DMS114 treated with DMSO at 0.1 percent for 48 hours (cell line): ENCODE measurements around the gene ABLIM1.

Source experiments
- DNase-seq: peaks from one replicate; lab custom pipeline; 2025; ENCODE audit not compliant: unreplicated experiment; lab: John Stamatoyannopoulos, UW

ABLIM1 gene

DNA sequence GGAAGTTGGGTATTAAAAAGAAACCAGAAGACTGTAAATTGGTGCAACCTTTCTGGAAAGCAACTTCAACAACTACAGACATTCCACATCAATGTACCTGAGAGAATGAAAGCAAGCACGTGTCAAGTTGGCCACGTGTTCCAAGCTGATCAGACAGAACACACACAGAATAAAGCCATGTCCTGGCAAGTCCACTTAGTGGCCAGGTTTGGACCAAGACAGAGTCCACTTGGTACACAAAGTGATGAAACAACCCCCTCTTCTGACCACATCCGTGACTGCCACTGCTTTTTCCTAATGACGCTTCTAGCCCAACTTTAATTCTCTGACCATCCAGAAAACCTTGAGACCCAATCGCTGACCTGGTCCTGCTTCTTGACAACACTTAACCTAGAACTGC, 109.4 kb downstream of the ABLIM1 start:
- peak; percentile 73 for DNase-seq

DNA sequence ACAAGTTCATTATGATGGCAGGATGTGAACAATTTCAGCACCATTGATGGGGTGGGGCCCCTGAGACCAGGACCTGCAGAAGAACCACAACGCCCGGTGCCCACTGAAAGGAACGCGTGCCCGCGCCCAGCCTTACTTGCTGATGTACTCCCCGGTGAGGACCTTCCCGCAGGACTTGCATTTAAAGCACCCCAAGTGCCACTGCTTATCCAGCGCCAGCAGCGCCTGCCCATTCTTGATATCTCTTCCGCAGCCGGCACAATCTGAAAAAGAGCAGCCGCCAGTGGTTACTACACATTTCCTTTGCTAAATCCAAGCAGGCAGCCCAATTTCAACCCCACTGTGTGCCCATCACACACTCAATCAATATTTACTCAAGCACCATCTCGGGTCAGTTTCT, 110.6 kb downstream of the ABLIM1 start:
- no peak for DNase-seq

DNA sequence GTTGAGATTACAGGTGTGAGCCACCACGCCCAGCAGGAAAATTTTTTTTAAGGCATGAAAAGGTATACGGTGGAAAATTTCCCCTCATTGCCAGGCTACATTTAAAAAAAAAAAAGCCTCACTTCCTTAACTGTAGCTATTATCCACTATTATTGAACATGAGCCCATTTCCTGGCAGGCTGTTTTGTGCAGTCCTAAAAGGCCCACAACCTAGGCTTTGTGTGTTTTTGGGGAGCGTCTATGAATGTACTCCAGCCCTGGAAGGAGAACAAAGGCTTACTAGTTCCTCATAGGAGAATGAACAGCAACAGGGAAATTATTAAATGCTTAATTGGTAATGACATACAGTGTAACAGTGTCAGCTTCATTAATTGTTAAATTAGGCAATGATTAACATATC, 111.0 kb downstream of the ABLIM1 start:
- DNase-seq: no peak

DNA sequence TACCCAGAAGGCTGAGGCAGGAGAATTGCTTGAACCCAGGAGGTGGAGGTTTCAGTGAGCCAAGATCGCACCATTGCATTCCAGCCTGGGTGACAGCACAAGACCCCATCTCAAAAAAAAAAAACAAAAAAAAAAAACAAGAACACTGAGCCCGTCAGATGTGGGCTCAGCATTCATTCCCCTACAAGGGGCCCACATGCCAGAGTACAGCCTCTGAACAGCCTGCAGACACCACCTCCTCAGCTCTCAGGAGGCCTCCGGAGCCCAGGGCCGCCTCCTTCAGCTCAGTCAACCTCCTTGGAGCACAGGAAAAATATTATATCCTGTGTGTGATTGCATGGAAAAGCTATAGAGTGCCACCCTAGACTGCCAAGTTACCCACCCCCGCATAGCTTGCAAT, 112.3 kb downstream of the ABLIM1 start:
- DNase-seq: no peak

DNA sequence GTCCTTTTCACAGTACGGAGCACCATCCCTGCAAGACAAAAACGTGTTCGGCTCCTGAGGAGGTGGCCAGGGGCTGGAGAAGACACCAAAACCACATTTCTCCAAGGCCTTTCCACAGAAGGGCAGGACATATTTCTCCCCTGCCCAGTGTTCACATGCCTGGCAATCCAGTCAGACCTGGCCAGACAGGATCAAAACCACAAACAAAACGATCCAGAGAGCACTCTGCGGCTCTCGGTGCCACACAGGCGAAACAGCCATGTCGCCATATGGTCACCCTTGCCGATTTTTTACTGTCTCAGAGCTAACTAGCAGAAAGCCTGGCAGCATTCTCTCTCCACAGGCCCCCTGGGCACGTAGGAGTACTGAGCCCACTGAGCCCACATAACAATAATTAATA, 113.0 kb downstream of the ABLIM1 start:
- no peak for DNase-seq

DNA sequence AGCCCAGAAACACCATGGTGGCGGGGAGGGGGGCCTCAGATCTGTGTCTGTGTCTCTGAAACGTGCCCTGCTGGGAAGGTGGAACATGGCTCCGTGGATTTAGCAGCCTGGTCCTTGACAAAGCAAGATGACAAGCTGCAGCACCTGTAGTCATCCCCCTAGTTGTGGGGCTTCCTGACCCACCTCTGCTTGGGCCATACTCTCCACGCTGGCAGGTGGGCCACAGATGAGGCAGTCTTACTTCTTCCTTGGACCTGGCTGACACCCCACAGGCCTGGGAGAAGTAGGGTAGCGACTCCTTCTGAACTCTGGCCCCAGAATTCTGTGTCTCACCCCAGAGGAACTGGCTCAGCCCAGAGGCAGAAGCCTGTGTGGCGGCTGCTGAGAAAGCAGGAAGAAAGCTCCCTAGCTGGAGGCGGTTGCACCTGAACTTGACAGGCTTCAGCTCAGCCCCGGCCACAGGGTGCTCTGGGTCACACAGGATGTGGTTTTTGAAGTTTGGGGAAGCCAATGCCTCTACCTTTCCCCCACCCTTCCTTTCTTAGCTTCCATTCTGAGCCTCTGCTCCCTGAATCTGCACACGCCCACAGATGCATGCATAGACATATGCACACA, 113.9 kb downstream of the ABLIM1 start:
- DNase-seq: no peak

DNA sequence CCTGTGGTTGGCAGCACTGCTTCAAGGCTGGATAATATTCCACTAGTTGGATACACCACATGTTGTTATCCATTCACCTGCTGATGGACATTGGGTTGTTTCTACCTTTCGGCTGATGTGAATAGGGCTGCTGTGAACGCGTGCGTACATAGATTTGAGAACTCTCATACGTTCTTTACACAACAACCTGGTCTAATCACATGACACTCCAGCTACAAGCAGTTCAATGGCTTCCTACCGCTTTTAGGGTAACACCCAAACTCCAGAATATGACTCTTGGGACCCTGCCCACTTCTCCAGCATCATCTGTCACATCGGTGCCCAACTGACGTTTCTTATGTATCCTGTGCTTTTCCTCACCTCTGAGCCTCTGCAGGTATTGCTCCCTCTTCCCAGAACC, 114.6 kb downstream of the ABLIM1 start:
- DNase-seq: no peak

DNA sequence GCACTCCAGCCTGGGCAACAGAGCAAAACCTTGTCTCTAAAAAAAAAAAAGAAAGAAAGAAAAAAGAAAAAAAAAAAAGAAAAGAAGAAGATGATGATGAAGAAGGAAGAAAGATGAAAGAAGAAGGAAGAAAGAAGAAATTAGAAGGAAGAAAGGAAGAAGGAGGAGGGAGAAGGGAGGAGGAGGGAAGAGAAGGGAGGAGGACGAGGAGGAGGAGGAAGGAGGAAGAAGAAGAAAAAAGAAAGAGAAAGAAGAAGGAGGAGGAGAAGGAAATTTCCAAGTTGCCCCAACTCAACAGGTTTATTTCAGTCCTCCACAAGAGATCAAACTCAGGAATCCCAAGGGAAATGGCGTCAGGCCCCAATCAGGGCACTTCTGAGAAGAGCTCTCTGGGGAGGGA, 115.7 kb downstream of the ABLIM1 start:
- no peak for DNase-seq

DNA sequence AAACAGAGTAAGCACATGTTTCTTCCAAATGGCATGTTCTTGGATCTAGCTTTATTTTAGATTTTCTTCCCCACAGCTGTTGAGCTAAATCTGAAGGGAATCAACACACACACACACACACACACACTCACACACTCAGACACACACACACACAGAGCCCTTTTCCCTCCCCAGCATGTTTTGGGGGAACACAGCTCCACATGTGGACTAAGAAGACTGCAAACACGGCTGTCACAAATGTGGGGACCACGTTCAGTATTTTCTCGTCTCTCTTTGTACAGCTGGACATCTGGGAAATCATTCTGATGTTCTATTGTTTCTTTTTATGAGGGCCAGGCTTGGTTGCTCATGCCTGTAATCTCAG, 116.3 kb downstream of the ABLIM1 start:
- DNase-seq: no peak

DNA sequence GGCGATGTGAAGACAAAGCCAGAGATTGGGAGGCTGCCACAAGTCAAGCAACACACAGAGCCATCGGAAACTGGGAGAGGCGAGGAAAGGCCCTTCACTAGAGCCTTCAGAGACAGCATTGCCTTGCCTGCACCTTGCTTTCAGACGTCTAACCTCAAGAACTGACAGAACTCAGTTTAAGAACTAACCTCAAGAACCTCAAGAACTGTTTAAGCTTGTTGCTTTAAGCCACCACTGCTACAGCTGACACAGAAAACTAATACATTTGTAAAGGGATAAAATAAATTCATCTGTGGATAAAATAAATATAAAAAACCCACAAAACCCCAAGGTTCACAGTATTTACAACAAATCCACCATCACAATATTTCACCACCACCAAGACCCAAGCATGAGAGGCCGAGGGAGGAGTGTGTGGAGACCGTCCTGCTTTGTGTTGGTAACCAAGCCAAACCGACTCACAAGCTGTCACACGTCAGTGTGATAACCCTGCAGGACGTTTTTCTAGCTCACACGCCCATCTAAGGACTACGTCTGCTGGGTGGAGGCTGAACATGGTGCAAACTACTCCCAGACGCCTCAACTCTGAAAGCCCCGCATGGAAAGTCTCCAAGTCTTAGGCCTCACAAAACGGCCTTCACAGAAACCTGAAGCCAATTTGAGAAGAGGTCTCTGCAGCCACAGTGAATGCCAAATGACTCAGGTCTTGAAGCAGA, 116.8 kb downstream of the ABLIM1 start:
- no peak for DNase-seq

DNA sequence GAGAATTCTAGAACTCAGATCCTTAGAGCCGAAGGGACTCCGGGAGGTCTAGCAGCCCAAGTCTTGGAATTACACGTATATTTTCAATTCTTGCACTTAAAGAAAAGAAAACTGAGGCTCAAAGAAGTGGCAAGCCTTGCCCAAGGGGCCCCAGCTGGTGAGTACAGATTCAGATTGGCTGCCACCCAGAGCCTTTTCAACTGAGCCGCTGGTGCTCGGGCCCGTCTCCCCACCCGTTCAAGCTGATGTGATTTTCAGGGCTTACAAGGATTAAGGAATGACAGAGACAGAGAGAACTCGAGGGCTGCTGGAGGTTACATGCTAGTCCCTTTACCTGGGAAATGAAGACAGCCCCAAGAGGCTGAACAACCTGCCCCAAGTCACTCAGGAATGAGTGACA, 117.8 kb downstream of the ABLIM1 start:
- DNase-seq: no peak

DNA sequence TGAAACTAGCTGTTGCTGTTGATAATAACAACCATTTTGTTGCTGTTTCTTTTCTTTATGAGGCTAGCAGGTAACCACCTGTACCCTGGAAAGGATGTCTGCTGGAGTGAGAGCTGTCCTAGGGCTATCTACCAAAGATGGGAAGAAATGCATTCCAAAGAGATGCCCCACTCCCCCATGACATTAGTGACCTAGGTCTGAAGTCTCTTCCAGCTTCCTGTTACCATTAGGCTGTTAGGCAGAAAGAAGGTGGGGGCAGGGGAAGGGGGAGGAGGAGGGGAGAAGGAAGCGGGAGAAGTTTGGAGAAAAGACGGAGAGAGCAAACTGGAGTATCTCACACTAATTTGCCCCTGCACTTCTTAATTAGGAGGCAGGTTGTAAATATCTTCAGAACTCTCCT, 118.5 kb downstream of the ABLIM1 start:
- DNase-seq: no peak

DNA sequence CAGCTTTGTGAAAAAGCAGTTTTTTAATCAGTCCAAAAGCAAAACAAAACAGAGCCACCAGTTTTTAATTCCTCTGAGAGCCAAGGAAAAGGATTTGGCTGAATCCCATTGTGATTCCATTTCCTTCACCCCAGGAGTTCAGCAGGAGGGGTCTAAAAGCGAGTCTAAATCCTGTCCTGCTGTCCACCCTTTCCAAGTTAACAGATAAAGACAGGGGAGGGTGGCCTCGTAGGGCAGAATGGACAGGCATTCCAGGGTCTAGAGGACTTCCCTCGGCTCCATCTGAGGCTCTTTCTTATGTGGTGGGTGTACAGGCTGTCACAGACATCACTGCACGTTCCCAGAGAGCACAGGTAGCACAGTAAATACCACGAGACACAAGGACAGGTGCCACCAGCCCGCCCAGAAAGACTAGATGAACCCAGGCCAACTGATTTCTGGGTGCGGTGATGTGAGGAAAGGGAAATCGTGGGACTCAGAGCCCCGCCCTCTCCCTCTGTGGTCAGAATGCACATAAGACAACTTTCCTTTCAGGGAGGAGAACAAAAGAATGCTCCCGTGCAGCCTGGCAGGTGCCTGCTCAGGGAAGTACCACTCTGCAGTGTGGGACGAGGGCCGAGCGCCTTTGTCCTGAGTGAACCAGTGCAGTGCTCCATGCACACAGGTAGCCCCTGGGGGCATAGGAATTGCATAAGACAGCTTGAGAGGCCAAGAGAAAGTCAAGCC, 119.7 kb downstream of the ABLIM1 start:
- no peak for DNase-seq

DNA sequence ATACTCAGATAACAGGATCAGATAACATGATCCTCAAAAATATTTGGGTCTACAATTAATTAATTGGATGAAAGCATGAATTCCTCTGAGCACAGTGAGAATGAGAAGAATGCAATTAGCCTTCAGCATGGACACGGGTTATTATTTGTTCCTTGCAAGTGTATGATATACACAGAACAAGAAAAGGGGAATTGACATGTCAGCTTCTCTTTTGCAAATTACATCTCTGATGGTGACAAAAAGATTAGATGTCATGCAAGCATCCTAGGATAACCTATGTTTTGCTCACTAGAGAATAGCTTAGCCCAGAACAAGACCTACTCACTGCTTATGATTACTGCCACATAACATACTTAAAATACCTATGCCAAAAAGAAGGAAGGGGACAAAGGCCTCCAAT, 120.3 kb downstream of the ABLIM1 start:
- DNase-seq: no peak

DNA sequence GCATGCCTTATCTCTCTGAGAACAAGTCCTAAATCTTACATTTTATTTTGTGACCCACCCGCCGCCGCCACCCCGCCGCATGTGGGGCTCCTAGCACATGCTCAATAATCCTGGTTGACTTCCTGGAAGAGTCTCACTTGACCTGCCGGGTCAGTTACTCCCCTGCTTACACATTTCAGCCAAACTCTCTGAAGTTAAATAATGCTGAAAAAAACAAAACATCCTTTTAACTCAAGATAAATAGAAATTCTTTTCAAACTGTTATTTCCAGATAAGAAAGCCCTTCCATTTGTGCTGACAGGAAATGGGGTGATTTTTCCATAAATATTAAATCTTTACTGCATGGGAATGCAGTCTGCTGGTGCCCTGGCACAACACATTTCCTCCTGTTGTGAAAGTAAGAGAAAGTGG, 123.5 kb downstream of the ABLIM1 start:
- no peak for DNase-seq

DNA sequence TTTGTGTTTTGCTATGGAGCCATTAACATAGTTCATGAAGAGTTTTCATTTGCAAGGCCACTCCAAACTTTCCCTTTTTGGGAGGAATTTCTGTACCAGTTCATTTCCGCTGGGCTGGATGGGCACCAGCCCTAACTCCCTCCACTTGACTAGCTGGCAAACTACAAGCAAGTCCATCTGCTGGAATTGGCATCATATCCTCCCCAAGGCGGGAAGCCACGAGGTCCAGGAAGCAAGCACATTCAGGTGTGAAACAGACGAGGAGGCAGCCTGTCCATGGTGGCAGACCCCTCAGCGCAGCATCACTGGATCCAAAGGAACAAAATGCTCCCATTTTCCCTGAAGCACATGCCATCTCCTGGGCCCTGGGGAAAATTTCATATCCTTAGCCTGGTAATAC, 125.8 kb downstream of the ABLIM1 start:
- DNase-seq: no peak

DNA sequence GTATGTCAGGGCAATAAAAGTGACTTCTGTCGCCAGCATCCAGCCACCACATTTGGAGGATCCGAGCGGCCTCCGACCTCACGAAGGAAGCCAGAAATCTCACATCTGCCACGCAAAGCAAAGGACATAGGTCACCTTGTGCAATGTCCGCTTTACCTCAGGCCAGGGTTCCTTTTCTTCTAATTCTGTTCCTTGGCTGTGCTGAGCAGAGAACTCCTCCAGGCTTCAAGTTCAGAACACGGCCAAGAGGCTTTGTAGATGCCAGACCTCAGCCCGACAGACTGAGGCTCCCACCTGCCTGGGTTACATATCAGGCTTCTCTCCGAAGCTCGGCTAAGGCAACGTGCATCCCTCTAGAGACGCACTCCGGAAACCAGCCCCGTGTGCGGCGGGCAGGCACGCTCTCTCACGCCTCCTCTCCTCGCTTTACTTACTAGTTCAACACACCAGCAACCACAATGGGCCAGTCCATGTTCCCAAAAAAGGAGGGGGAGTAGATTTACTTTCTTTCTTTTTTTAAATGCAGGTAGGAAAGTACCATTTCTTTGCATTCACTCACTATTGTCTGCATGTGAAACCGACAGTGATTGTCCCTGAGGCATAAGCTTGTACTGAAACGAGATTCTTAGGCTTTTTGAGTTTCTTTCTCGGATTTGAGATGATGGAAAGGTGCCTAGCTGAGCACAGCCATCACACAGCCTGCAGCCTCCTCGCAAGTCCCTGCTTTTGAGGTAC, 131.4 kb downstream of the ABLIM1 start:
- DNase-seq: peak; percentile 68

DNA sequence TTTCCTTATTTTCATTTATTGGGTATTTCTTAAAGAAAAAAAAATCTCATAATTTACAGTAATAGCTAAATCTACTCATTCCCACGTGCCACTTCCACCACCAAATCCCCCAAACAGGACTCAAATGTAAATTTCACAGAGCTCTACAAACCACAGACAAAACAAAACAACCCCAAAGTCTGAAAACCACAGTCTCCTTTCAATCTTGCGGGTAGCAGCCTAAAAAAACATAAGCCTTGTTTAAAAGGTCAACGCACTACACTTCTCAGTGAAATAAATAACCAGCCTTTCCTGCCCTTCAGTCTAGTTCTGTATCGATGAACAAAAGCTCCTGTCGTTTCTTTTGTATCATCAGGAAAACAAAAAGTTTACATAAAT, 132.0 kb downstream of the ABLIM1 start:
- no peak for DNase-seq

DNA sequence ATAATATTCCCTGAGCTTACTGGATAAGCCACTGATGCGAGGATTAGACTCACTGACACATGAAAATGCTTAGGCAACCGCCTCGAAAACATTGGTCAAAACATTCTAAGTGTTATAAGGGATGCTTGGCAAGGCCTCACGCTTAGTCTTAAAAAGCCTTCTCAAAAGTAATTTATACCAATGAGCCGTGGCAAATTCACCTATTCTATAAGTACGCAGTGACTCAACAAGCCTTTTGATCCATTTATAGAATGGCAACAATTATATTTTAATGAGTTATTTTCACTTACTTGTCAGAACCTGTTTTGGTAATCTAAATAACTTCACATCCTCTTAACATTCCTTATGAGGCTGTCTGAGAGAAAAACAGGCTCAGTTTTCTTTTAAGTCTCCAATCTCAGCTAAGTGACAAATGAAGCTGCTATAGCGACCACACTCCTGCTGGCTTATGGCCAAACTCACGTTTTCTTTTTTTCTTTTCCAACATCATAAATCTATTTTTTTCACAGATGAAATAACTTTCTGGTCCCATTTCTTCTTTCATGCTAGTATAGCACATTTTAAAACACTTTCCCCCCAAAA, 132.6 kb downstream of the ABLIM1 start:
- no peak for DNase-seq

DNA sequence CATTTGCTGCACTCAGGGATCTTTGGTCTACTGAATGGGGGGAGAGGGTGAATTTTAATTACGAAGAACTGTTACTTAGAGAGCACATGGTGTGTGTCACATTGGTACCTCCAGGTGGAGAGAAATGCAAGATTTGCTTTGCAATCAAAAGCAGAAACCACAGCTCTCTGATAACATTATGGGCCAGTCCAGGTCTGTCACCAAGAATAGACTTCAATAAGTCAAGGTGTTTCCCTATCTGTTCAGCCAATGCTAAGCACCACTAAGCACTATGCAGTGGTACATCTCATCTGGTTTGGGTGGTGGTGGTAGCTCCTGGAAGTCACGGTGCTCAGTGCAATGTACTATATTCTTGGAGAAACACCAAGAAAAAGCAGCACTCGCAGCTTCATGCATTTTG, 134.2 kb downstream of the ABLIM1 start:
- no peak for DNase-seq

DNA sequence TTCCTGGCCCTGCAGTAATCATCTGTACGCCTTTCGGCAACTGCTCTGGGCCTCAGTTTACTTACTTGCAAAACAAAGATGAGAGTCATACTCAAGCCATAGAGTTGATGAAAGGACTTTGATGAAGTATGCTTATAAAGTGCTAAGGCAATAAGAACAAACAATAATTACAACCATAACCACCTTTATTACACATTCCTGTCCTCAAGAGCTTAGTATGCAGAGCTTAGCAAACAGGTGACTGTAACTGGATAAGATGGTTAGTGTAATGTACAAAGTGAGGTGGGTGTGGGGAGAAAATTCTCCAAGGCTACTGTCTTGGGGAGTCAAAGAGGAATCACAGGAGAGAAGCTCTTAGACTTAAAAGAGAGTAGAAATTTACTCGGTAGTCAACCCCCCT, 136.8 kb downstream of the ABLIM1 start:
- no peak for DNase-seq

DNA sequence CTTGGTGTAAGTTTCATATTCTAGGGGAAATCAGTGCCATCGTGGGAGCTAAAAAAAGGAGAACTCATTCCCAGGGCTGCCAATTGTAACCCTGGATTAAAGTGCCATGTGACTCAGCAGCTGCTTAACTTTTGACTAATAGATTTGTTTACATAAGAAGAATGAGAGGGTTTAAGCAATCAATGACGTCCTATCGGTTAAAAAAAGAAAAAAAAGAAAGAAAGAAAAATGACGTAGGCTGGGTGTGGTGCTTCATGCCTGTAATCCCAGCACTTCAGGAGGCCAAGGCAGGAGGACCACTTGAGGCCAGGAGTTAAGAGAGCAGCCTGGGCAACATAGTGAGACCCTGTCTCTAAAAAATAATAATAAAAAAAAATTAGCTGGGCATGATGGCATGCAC, 137.6 kb downstream of the ABLIM1 start:
- no peak for DNase-seq
